ENCODE measurements around the gene RPTOR.
A peak's percentile ranks its signal among the peaks of the same experiment; 100 is the strongest.

The RPTOR gene

GRCh38 chr17:80923211-80924110 lies 378.8 kb downstream of the RPTOR start:
- FAIRE-seq = no peak

GRCh38 chr17:80924111-80924806 lies 379.6 kb downstream of the RPTOR start:
- no peak for FAIRE-seq

- FAIRE-seq = no peak
Measured at GRCh38 chr17:80924807-80925610, 380.4 kb downstream of the RPTOR start.

GRCh38 chr17:80925688-80926335 lies 381.2 kb downstream of the RPTOR start:
- FAIRE-seq = no peak

- no peak for FAIRE-seq
Measured at GRCh38 chr17:80926591-80927250, 382.1 kb downstream of the RPTOR start.

GRCh38 chr17:80927791-80928216 lies 383.2 kb downstream of the RPTOR start:
- FAIRE-seq = no peak

- FAIRE-seq = no peak
Measured at GRCh38 chr17:80929449-80929848, 384.8 kb downstream of the RPTOR start.

- FAIRE-seq = no peak
Measured at GRCh38 chr17:80930335-80931279, 386.0 kb downstream of the RPTOR start.

GRCh38 chr17:80931421-80932265 lies 387.0 kb downstream of the RPTOR start:
- no peak for FAIRE-seq

GRCh38 chr17:80935526-80935925 lies 390.9 kb downstream of the RPTOR start:
- FAIRE-seq = peak; percentile 58

- FAIRE-seq = no peak
Measured at GRCh38 chr17:80936218-80936617, 391.6 kb downstream of the RPTOR start.

- no peak for FAIRE-seq
Measured at GRCh38 chr17:80936723-80937122, 392.1 kb downstream of the RPTOR start.

GRCh38 chr17:80937462-80938381 lies 393.1 kb downstream of the RPTOR start:
- FAIRE-seq = no peak

GRCh38 chr17:80938556-80938955 lies 393.9 kb downstream of the RPTOR start:
- no peak for FAIRE-seq

GRCh38 chr17:80939151-80940145 lies 394.8 kb downstream of the RPTOR start:
- FAIRE-seq = no peak

- FAIRE-seq = no peak
Measured at GRCh38 chr17:80940171-80941123, 395.8 kb downstream of the RPTOR start.
